Suppressor macrophage treated with lipopolysaccharide for 4 hours (primary cell): ENCODE results near the gene PTPRN2.
"Not testable (repeated sequence)": the region's sequence is repeated elsewhere in the genome, so short reads cannot be mapped to it uniquely, and the experiment has no call there.

Experiments
- DNase-seq: peaks from one replicate; pipeline ENCODE4 v3.0.0-alpha.2; 2020

The PTPRN2 gene

GRCh38 chr7:157927313-157927925 lies 660.2 kb downstream of the PTPRN2 start:
- DNase-seq: no peak

DNA sequence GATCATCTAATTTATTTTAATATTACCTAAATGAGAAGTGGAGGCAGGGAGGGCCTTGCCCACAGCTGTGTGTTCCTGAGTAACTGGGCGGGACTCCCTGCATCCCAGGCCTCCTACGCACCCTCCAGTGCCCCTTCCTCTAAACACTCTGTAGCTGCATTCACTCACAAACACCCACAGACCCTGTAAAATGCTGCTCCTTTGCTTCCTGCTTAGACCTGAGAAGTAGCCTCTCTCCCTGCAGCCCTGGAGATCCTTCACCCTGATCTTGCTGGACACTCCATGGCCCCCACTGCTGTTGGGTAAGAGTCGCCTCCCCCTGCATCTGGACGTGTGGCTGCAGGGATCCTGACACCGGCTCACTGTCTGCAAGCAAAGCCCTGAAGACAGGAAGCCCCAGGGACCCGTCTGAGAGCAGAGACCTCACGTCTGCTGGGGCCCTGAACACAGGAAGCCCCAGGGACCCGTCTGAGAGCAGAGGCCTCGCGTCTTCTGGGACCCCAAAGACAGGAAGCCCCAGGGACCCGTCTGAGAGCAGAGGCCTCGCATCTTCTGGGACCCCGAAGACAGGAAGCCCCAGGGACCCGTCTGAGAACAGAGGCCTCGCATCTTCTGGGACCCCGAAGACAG lies 661.0 kb downstream of the PTPRN2 start:
- DNase-seq: no peak

DNA sequence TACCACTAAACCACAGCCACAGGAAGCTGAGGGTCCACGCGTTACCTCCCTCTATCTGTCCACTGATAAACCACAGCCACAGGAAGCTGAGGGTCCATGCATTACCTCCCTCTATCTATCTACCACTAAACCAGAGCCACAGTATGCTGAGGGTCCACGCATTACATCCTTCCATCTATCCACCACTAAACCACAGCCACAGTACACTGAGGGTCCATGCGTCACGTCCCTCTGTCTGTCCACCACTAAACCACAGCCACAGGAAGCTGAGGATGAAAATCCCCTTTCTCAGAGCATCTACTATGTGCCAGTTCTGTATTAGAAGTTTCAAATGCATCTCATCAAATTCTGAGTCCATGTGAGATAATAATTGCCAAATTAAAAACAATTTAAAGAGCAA lies 661.5 kb downstream of the PTPRN2 start:
- DNase-seq: no peak

DNA sequence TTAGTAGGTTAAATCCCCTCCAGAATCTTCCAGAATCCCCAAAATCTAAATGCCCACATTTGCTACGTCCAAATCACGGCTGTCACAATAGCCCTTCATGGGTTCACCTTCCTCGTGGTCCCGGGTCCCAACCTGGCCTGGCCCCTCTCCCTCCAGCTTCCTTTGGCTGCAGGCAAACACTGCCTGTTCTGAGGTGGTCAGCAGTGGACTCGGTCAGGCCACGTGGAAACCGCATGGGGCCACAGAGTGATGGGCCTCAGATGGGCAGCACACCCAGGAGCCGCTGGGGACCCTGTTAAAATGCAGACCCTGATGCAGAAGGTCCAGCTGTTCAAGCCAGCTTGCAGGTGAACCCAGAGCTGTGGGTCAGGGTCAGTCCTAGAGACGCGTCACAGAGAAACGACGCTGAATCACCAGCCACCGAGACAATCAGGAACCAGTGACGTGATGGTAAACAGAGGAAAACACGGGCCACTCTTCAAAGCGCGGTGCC lies 662.2 kb downstream of the PTPRN2 start:
- DNase-seq: no peak

- DNase-seq: no peak
Observed at GRCh38 chr7:157923903-157924630, 663.6 kb downstream of the PTPRN2 start.

DNA sequence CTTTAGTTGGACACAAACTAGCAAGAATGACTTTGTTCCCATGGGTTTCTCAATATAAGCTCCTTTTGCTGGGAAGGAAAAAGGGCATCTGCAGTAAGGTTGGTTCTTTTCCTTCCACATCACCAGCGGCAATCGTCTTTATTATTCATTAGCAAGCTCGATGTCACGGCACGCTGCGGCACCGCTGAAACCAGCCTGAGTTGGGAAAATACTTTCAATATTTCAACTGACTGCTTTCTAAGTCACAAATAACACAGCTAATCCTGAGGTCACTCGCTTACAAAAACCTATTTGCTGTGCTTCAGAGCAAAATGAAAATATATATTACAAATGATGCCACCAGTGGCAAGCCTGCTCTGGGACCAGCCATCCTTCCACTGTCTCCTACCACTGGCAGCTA lies 665.0 kb downstream of the PTPRN2 start:
- DNase-seq: no peak

- DNase-seq: no peak
Observed at GRCh38 chr7:157918326-157919080, 669.1 kb downstream of the PTPRN2 start.

DNA sequence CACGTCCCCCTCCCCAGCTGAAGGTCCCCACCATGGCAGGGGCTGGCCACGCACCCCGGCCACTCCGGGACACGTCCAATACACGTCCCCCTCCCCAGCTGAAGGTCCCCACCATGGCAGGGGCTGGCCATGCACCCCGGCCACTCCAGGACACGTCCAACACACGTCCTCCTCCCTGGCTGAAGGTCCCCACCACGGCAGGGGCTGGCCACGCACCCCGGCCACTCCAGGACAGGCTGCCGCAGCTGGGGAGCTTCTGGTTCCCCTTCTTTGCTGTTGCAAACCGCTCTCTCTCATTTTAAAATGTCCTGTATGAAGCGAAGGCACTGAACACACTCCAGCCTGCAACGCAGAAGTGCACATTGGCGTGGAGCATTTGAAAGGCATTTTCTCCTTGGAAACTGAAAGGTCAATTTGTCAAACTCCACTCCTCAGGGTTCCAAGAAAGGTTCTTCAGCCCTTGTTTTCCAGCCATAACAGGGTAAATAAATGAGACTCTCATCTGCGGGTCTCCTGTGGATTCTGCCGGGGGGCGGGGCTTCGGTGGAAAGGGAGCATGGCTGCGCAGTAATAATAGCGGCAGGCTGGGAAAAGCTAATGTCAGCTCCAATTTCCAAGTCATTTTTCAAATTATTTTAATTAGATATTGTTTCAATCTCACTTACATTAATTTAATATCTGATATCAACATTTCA lies 670.5 kb downstream of the PTPRN2 start:
- no peak for DNase-seq

GRCh38 chr7:157910446-157910845 lies 677.2 kb downstream of the PTPRN2 start:
- DNase-seq: no peak

- DNase-seq: not testable (repeated sequence)
Observed at GRCh38 chr7:157910045-157910444, 677.6 kb downstream of the PTPRN2 start.

- no peak for DNase-seq
Observed at GRCh38 chr7:157909370-157909769, 678.3 kb downstream of the PTPRN2 start.

- no peak for DNase-seq
Observed at GRCh38 chr7:157908006-157908782, 679.4 kb downstream of the PTPRN2 start.

GRCh38 chr7:157907091-157907490 lies 680.5 kb downstream of the PTPRN2 start:
- no peak for DNase-seq

DNA sequence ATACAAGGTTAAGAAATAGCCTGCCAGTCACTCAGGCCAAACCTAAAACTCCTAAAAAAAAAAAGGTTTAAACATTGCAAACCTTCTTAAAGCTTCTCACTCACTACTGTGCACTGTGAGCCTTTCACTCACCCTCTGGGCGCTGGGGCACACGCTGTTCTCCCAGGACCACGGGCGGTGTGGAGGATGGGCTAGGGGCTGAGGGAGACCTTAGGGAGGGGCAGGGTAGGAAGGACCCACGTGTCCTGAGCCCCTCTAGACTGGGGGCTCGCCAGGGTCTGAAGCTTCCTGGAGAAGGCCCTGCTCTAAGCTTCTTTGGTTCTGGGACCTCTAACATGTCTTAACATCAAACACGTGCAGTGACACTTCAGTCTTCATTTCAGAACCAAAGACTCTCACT lies 681.0 kb downstream of the PTPRN2 start:
- DNase-seq: no peak

- no peak for DNase-seq
Observed at GRCh38 chr7:157905651-157906461, 681.8 kb downstream of the PTPRN2 start.

GRCh38 chr7:157904866-157905570 lies 682.6 kb downstream of the PTPRN2 start:
- DNase-seq: no peak

- no peak for DNase-seq
Observed at GRCh38 chr7:157904211-157904865, 683.3 kb downstream of the PTPRN2 start.

- no peak for DNase-seq
Observed at GRCh38 chr7:157903710-157904109, 683.9 kb downstream of the PTPRN2 start.

GRCh38 chr7:157903296-157903695 lies 684.3 kb downstream of the PTPRN2 start:
- no peak for DNase-seq
